Measurements from ENCODE around the gene PODNL1. TPM values are rescaled to one million over a fixed set of nuclear protein-coding genes. Genes with fewer than 3 reads are reported as not detected.

Gene PODNL1
- total and polyA plus RNA-seq, 2 of the 8 experiments (the other 6 are each of a cell fraction or from before 2014, with no cell fraction given) = 1.0 to 1.5 TPM

- TF ChIP-seq CHD7 (IDR thresholded peaks at IDR 0.05; ENCODE audit: insufficient replicate concordance, low read length) (no peak), POU5F1 (IDR thresholded peaks at IDR 0.05; ENCODE audit: low read depth, low read length) (no peak), RNF2 (IDR thresholded peaks at IDR 0.05; ENCODE audit: borderline replicate concordance, low read depth, low read length, missing control alignments, poor library complexity, severe bottlenecking) (no peak), SIN3A (conservative IDR thresholded peaks at IDR 0.05 in 1 of 2, IDR thresholded peaks at IDR 0.05 in 1 of 2; ENCODE audit: low read depth in 1 of 2, low read length in 2 of 2) (peak in 1 of 2 experiments; percentile 68; a peak in 2 of 4 replicates), TBP (IDR thresholded peaks at IDR 0.05; ENCODE audit: low read depth, low read length) (peak; percentile 38; the same call in 1 of the 2 replicates), MAX (IDR thresholded peaks at IDR 0.05) (peak; percentile 97), PHF8 (conservative IDR thresholded peaks at IDR 0.05; ENCODE audit: low read depth, low read length) (peak; percentile 60; the same call in 1 of the 2 replicates), RBBP5 (IDR thresholded peaks at IDR 0.05; ENCODE audit: borderline replicate concordance, low read depth, low read length) (peak; percentile 89; the same call in 1 of the 2 replicates)
Measured at GRCh38 chr19:13905634-13906520, 32.3 kb downstream of the PODNL1 start, which contains the start of the genes BRME1 and CC2D1A (continued).

Measured in H1 (cell line).